ENCODE results near the gene NMNAT2. TPM values are rescaled to one million over a fixed set of nuclear protein-coding genes. Genes with fewer than 3 reads are reported as not detected.

NMNAT2 gene
- total and polyA plus RNA-seq, 2 of the 4 experiments (the other 2 are of a cell fraction), result 0.36 to 2.4 TPM

DNA sequence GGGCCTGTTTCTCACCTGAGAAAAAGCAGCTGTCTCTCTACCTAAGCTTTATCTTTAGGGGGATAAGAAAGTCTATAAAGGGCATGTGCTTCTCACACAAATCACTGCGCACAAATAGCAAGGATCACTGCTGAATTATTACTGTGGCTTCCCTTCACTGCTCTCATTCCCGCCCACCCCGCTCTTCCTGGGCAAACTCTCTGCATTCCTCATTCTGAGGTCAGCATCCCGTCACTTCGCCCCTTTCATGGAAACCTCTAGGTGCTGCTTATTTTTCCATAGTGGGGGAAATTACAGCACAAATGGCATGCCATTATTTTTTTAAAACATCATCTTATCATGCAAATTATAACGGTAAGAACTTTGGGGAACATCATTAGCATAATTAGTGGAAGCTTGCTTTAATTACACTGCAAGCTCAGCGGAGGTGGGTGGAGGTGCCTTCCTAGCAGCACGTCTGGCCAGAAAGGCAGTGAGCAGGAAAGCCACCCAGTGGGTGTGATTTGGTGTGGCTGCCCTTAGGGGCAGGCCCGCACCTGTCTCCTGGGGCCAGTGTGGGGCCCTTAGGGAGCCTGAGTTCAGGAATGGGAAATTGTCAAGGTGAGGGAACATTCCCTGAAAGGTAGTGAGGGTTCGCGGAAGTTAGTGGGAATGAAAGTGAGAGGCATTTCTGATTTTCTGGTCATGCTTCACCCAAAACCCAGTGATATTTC is 126.2 kb downstream of the NMNAT2 start:
- H4K20me1 ChIP-seq (ENCODE audit: insufficient read depth, low read length), result no peaks in the 10 kb centered on the region
- no peak overlapping the region for H3K4me2 ChIP-seq (ENCODE audit: low read depth, low read length)
- H3K4me3 ChIP-seq (ENCODE audit: insufficient read depth, low read depth, low read length), result no peak overlapping the region
- H3K9me1 ChIP-seq (ENCODE audit: insufficient read depth, low read length), result peaks cover 10% of the 10 kb centered on the region; the same call in 1 of the 2 replicates
- peak overlapping the region; percentile 83 for H2BK20ac ChIP-seq (ENCODE audit: low read depth, low read length)
- peak overlapping the region; percentile 76 for H2BK120ac ChIP-seq (ENCODE audit: low read depth, low read length)
- H3K18ac ChIP-seq (ENCODE audit: low read depth, low read length), result peak overlapping the region; percentile 21; the same call in 1 of the 2 replicates
- in situ Hi-C loops (cut with MboI; ENCODE audit: low sequenced_read_pairs) (no loop called here), dilution Hi-C loops (cut with HindIII; ENCODE audit: low sequenced_read_pairs, unreplicated experiment) (no loop called here), intact Hi-C loops (cut with micrococcal nuclease) (no loop called here)
- 100% methylated on average over 1 of the region's 11 CpGs; no CpG with 5 or more reads in 1 of the 2 experiments for WGBS, 2 experiments (ENCODE audit: extremely low coverage in 2 of 2, insufficient read length in 1 of 2)
- H2AK5ac ChIP-seq (ENCODE audit: low read depth, low read length), result peak overlapping the region; percentile 10; the same call in 1 of the 2 replicates
- peaks cover 15% of the 10 kb centered on the region for H3K4me1 ChIP-seq (ENCODE audit: control insufficient read depth, insufficient read depth, low read length)
- POLR2A ChIA-PET (ENCODE audit: unreplicated experiment), result no interaction called here
- 0 out of 2 replicates have a peak overlapping the region, but pooled peaks have one; percentile 1 for H3K23ac ChIP-seq (ENCODE audit: low read depth, low read length)
- peak overlapping the region; percentile 48 for H2BK5ac ChIP-seq (ENCODE audit: low read depth, low read length, poor library complexity, severe bottlenecking)
- H4K5ac ChIP-seq (ENCODE audit: low read depth, low read length), result no peak overlapping the region; the same call in 1 of the 2 replicates
- H2AK9ac ChIP-seq (replicated peaks; ENCODE audit: low read depth, low read length, poor library complexity), result peak overlapping the region; percentile 58
- H4K8ac ChIP-seq (ENCODE audit: low read depth in 2 of 2, low read length in 2 of 2), result peak overlapping the region in 1 of 2 experiments; percentile 67; a peak in 1 of 4 replicates
- H3K56ac ChIP-seq (ENCODE audit: extremely low read depth, insufficient read depth, low read length), result no peak overlapping the region
- no TSS peak for BruUV-seq (replicated peaks)
- no peak overlapping the region for H3K27ac ChIP-seq (ENCODE audit: insufficient read depth, low read length)
- no peaks in the 10 kb centered on the region for H3K27me3 ChIP-seq (ENCODE audit: control insufficient read depth, insufficient read depth, low read length)
- H3K9ac ChIP-seq (ENCODE audit: low read depth, low read length), result no peak overlapping the region
- peak overlapping the region; percentile 48; the same call in 1 of the 2 replicates for H4K91ac ChIP-seq (ENCODE audit: insufficient read depth, low read depth, low read length)
- H2AFZ ChIP-seq (replicated peaks; ENCODE audit: low read length, poor library complexity), result peak overlapping the region; percentile 67
- no peaks in the 10 kb centered on the region for H3K36me3 ChIP-seq (ENCODE audit: control insufficient read depth, insufficient read depth, low read length)
- CTCF ChIA-PET, result interaction anchor here (0.6 kb wide), 1 partner anchor 190 kb away, joined by 3 read pairs; no protein-coding TSS in a partner anchor
- 0 out of 2 replicates have a peak, but pooled peaks cover 2% of the 10 kb centered on the region for H3K9me3 ChIP-seq (ENCODE audit: control insufficient read depth, insufficient read depth, low read length)
- ATAC-seq (ENCODE audit: low read depth) (peak; percentile 88), DNase-seq (peak; percentile 81)
- H3K14ac ChIP-seq (replicated peaks; ENCODE audit: low read depth, low read length), result peak overlapping the region; percentile 64
- H2BK15ac ChIP-seq (ENCODE audit: low read depth, low read length), result peak overlapping the region; percentile 67; the same call in 2 of the 3 replicates
- H3K4ac ChIP-seq (ENCODE audit: low read depth, low read length), result peak overlapping the region; percentile 67
- TF ChIP-seq NFE2L2 (IDR thresholded peaks at IDR 0.05; ENCODE audit: low read depth, low read length) (no peak), RAD21 (IDR thresholded peaks at IDR 0.05; ENCODE audit: low read length) (no peak), CEBPB (IDR thresholded peaks at IDR 0.05; ENCODE audit: low read depth, low read length) (no peak), FOS (IDR thresholded peaks at IDR 0.05; ENCODE audit: low read depth, low read length) (no peak), SMC3 (IDR thresholded peaks at IDR 0.05; ENCODE audit: low read depth, low read length) (no peak), BHLHE40 (IDR thresholded peaks at IDR 0.05; ENCODE audit: low read depth, low read length) (no peak), MXI1 (IDR thresholded peaks at IDR 0.05; ENCODE audit: borderline replicate concordance, low read depth, low read length) (no peak), MAFK (IDR thresholded peaks at IDR 0.05; ENCODE audit: low read depth, low read length) (no peak), RFX5 (IDR thresholded peaks at IDR 0.05; ENCODE audit: low read depth, low read length) (no peak), CTCF (conservative IDR thresholded peaks at IDR 0.05; ENCODE audit: low read depth, low read length) (no peak), CHD1 (IDR thresholded peaks at IDR 0.05; ENCODE audit: low read depth, low read length) (no peak), POLR2A (IDR thresholded peaks at IDR 0.05; ENCODE audit: low read depth, low read length) (no peak)
- TF ChIP-seq, protein P1, sequence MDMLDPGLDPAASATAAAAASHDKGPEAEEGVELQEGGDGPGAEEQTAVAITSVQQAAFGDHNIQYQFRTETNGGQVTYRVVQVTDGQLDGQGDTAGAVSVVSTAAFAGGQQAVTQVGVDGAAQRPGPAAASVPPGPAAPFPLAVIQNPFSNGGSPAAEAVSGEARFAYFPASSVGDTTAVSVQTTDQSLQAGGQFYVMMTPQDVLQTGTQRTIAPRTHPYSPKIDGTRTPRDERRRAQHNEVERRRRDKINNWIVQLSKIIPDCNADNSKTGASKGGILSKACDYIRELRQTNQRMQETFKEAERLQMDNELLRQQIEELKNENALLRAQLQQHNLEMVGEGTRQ (IDR thresholded peaks at IDR 0.05; ENCODE audit: low read depth, low read length), result no peak
- TF ChIP-seq, protein P2, sequence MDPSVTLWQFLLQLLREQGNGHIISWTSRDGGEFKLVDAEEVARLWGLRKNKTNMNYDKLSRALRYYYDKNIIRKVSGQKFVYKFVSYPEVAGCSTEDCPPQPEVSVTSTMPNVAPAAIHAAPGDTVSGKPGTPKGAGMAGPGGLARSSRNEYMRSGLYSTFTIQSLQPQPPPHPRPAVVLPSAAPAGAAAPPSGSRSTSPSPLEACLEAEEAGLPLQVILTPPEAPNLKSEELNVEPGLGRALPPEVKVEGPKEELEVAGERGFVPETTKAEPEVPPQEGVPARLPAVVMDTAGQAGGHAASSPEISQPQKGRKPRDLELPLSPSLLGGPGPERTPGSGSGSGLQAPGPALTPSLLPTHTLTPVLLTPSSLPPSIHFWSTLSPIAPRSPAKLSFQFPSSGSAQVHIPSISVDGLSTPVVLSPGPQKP (IDR thresholded peaks at IDR 0.05; ENCODE audit: borderline replicate concordance, low read depth, low read length), result no peak
- H3K79me1 ChIP-seq (ENCODE audit: low read depth in 1 of 2, low read length in 2 of 2), result no peaks in the 10 kb centered on the region

All from IMR-90 (cell line).